ENCODE measurements around the gene ICA1.

DNA sequence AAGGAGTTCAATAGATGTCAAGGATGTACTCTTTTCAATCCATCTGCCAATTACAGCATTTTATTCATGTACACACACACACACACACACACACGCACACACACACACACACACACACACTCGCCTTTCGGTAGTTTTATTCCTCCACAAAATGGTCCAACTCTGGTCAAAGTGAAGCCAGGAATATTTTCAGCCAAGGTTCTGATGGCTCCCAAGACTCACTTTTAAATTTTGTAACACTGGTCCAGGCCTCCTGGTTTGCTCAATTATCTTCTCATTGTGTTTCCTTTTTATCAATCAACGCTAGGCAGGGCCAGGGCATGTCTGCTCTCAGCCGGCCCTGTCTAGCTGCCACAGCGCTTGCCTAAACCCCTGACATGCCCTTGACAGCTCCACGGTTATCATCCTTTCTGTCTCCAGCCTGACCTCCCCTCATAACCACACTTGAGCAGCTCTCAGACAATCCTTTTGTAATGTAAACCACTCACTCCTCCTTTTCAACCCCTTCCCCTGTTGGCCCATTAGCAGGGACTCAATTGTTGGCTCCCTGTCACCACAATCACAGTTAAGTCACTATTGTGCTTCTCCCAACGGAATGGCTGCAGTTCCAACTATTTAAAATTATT, 115.1 kb downstream of the ICA1 start:
- TF ChIP-seq, protein P1, sequence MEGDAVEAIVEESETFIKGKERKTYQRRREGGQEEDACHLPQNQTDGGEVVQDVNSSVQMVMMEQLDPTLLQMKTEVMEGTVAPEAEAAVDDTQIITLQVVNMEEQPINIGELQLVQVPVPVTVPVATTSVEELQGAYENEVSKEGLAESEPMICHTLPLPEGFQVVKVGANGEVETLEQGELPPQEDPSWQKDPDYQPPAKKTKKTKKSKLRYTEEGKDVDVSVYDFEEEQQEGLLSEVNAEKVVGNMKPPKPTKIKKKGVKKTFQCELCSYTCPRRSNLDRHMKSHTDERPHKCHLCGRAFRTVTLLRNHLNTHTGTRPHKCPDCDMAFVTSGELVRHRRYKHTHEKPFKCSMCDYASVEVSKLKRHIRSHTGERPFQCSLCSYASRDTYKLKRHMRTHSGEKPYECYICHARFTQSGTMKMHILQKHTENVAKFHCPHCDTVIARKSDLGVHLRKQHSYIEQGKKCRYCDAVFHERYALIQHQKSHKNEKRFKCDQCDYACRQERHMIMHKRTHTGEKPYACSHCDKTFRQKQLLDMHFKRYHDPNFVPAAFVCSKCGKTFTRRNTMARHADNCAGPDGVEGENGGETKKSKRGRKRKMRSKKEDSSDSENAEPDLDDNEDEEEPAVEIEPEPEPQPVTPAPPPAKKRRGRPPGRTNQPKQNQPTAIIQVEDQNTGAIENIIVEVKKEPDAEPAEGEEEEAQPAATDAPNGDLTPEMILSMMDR (IDR thresholded peaks at IDR 0.05; ENCODE audit: low read depth, low read length, poor library complexity, severe bottlenecking): no peak
- TF ChIP-seq EZH2phosphoT487 (IDR thresholded peaks at IDR 0.05; ENCODE audit: borderline replicate concordance, low read length): no peak

Measured in DOHH2 (cell line).